HG02642 (cell line): ENCODE data around the gene OR1M1.
"Not testable (repeated sequence)": the region's sequence is repeated elsewhere in the genome, so short reads cannot be mapped to it uniquely, and the experiment has no call there.

Experiments used
- ATAC-seq: cut with Tn5 transposase; IDR thresholded peaks from one replicate; pipeline ENCODE4 v1.9.1; 2021; ENCODE audit warnings: mild to moderate bottlenecking; ENCODE audit not compliant: unreplicated experiment, poor library complexity

Gene OR1M1

GRCh38 chr19:9086761-9087160, at the start of gene OR1M1:
Gene OR1M1 (plus strand): TSS chr19:9087061. CDS start chr19:9093245, 6,184 bp downstream.
- ATAC-seq: no peak

GRCh38 chr19:9037400-9038062, 49.3 kb upstream of the OR1M1 start:
- ATAC-seq: no peak

- ATAC-seq: no peak
Measured at GRCh38 chr19:9039728-9040127, 47.1 kb upstream of the OR1M1 start.

GRCh38 chr19:9040131-9040530, 46.7 kb upstream of the OR1M1 start:
- ATAC-seq: no peak

- ATAC-seq: no peak
Measured at GRCh38 chr19:9041023-9041422, 45.8 kb upstream of the OR1M1 start.

- no peak for ATAC-seq
Measured at GRCh38 chr19:9043524-9043923, 43.3 kb upstream of the OR1M1 start.

- ATAC-seq: no peak
Measured at GRCh38 chr19:9044449-9044848, 42.4 kb upstream of the OR1M1 start.

- no peak for ATAC-seq
Measured at GRCh38 chr19:9046694-9047093, 40.2 kb upstream of the OR1M1 start.

- no peak for ATAC-seq
Measured at GRCh38 chr19:9052894-9053293, 34.0 kb upstream of the OR1M1 start.

- ATAC-seq: not testable (repeated sequence)
Measured at GRCh38 chr19:9053674-9054073, 33.2 kb upstream of the OR1M1 start.

- ATAC-seq: no peak
Measured at GRCh38 chr19:9054207-9054606, 32.7 kb upstream of the OR1M1 start.

GRCh38 chr19:9054765-9055164, 32.1 kb upstream of the OR1M1 start:
- no peak for ATAC-seq

GRCh38 chr19:9056131-9056530, 30.7 kb upstream of the OR1M1 start:
- ATAC-seq: not testable (repeated sequence)

- no peak for ATAC-seq
Measured at GRCh38 chr19:9057505-9058258, 29.2 kb upstream of the OR1M1 start.

GRCh38 chr19:9058905-9059667, 27.8 kb upstream of the OR1M1 start:
- ATAC-seq: no peak

- no peak for ATAC-seq
Measured at GRCh38 chr19:9060564-9061340, 26.1 kb upstream of the OR1M1 start.

- ATAC-seq: no peak
Measured at GRCh38 chr19:9061879-9062278, 25.0 kb upstream of the OR1M1 start.

GRCh38 chr19:9065457-9066014, 21.3 kb upstream of the OR1M1 start:
- ATAC-seq: no peak

- no peak for ATAC-seq
Measured at GRCh38 chr19:9070066-9070465, 16.8 kb upstream of the OR1M1 start.

- not testable (repeated sequence) for ATAC-seq
Measured at GRCh38 chr19:9071720-9072119, 15.1 kb upstream of the OR1M1 start.
